Myocyte (in vitro differentiated cells): Measurements from ENCODE around the gene CABP4. TPM values are rescaled to one million over a fixed set of nuclear protein-coding genes. Genes with fewer than 3 reads are reported as not detected.
"Not testable (repeated sequence)": the region's sequence is repeated elsewhere in the genome, so short reads cannot be mapped to it uniquely, and the experiment has no call there.

Source experiments
- DNase-seq: peaks from one replicate; pipeline ENCODE4 v3.0.0-alpha.2; 2012; ENCODE audit warnings: low read depth
- total RNA-seq: library from RNA; depleted of rRNA; stranded (reverse); fragments of >200 nt; gene quantifications from 2 replicates; pipeline ENCODE4 v1.2.3, GENCODE V29; 2014

CABP4 gene
- total RNA-seq, 1 donor from 2014 or later = 1.7 TPM

DNA sequence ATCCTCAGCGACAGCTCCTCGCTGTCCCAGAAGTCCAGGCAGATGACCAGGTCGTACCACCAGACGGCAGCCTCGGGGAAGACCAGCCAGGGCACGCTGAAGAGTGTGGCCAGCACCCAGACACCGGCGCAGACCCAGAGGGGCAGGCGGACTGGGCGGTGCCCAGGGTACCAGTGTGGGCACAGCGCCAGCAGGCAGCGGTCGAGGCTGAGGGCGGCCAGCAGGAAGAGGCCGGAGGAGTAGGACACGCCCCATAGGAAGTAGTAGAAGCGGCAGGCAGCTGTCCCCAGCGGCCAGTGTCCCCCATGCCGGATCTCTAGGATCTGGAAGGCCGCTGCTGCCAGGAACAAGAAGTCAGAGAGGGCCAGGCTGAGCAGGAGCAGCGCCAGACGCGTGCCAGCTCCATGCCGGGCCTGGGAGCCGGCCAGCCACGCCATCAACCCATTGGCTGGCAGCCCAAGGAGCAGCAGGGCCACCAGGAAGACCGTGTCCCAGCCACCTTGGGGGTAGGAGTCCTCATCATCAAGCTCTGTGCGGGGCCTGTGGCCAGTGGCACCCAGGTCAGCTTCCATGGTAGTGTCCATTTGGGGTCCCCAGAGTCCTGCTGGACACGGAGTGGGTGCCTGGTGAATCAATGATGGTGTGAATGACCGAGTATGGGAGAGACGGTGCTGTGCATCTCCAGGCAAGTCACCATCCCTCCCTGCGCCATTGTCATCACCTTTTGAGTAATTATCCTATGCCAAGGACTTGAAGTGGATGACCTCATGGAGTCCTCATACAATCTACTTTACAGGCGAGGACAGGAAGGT is 2.8 kb upstream of the CABP4 start, which contains the start of gene GPR152:
Gene GPR152, minus strand, starts transcription at position 589 of the 812 bp plus-strand sequence. Its CDS starts 5 bp downstream, at position 584.
- DNase-seq = peak; percentile 60

GRCh38 chr11:67453816-67454732 is 1.1 kb upstream of the CABP4 start:
- DNase-seq = no peak

GRCh38 chr11:67456068-67456705 is 1.0 kb downstream of the CABP4 start:
- DNase-seq = no peak

GRCh38 chr11:67457453-67457852 is 2.3 kb downstream of the CABP4 start:
- no peak for DNase-seq

GRCh38 chr11:67458266-67458665 is 3.1 kb downstream of the CABP4 start:
- DNase-seq = no peak

GRCh38 chr11:67463186-67463585 is 8.0 kb downstream of the CABP4 start:
- DNase-seq = no peak

DNA sequence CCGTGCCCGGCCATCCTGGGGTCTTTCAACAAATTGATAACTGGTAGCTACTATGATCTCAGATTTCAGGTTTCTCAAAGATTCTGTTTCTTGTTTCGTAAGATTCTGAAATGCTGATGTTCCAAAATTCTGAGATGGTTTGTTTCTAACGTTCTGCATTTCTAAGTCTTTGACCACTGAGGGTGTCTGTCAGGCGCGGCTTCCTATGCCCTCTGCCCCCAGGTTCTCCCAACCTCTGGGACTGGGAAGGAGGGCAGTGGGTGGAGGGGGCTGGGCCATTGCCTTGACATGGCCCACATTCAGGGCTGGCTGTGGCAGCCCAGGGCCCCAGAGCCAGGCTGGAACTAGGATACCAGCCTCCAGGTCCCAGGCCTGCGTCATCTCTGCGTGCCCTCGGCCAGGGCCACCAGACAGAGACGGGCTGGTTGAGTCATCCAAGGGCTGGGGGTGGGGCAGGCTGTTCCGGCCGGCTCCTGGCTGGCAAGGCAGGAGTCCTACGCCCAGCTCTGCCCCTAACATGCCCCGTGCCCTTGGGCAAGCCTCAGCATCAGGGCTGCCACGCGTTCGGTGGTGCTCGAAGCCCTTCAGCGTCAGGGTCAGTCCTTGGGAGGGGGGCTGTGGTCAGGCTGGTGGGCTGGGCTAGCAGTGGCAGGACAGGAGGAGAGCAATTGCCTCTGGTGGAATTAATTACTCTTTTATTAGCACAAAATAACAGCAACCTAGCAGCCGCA is 8.7 kb downstream of the CABP4 start:
- DNase-seq = peak; percentile 69

- peak; percentile 77 for DNase-seq
Measured at GRCh38 chr11:67464411-67465188, 9.4 kb downstream of the CABP4 start.

GRCh38 chr11:67465189-67465510 is 10.0 kb downstream of the CABP4 start:
- DNase-seq = no peak

DNA sequence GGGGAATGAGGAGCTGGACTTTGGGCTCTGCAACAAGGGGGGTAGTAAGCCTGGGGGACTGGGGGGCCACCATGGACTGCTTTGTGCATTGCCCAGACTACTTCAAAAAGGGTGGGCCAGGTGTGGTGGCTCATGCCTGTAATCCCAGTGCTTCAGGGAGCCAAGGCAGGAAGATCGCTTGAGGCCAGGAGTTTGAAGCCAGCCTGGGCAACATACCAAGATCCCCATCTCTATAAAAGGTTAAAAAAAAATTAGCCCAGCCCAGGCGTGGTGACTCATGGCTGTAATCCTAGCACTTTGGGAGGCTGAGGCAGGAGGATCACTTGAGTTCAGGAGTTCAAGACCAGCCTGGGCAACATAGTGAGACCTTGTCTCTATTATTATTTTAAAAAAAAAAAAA is 10.4 kb downstream of the CABP4 start:
- DNase-seq = not testable (repeated sequence)

DNA sequence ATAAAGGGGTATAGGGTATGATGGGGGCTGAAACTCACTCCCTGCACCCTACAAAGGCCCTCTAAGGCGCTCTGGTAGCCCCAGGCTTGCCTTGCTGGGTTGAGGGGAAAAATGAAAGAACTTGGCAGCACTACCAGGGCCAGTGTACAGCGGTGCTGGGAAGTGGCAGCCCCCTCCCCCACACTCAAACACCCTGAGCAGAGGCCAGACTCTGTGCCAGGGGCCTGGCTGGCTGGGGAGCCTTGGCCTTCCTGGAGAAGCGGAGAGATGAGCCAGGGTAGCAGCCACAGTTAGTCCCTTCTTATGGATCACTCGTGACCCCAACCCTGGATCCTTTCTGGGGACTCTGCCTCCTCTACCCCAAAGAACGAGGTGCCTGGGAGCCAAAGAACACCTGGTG is 11.2 kb downstream of the CABP4 start:
- DNase-seq = no peak

DNA sequence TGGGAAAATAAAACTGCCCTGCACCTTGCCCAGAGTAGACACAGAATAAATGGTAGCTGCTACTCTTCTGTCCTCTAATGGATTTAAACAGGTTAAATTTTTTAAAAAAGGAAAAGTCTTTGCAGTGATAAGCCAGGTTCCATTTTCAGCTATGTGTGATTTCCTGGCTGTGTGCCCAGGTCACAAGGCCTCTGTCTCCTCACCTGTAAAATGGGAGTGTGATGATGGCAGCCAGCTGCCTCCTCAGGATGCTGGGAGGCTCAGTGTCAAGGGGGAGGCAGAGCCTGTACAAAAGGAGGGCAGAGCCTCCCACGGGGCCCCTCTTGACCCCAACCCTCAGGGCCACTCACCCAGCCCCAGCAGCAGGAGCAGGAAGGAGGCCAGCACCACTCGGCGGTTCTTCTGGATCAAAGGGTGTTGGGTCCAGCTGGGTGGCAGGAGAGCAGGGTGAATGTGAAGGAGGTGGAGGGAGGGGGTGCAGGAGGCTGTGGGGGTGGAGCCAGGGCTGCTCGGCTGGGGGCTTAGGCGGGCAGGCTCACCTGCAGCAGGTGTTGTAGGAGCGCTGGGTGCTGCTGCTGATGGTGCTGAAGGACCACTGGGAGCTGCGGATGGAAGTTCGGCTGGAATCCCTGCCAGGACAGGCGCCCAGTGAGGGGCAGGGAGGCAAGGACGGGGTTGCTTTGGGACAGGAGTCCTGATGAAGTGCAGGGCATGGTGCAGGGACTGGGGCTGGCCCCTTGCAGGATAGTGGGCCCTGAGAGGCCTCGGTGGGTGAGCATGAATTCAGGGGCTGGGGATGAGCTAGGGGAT is 12.0 kb downstream of the CABP4 start:
- no peak for DNase-seq

DNA sequence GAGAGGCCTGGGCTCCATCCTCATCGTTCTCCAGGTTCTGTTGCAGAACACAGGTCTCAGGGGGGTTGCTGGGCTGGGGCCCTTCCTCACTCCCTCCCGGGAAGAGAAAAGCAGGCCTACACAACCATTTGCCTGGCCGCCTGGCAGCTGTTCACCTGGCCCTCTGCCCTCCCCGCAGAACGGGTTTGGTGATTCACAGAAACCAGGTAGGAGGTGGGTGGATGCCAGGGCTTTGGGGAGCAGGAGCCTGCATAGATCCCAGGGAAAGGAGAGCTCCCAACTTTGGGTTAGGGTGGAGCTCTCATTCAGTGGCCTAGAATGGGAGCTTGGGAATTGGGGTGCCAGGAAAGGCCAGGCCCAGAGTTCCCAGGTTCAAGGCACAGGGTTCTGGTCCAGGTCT is 12.9 kb downstream of the CABP4 start:
- DNase-seq = peak; percentile 38

- no peak for DNase-seq
Measured at GRCh38 chr11:67468456-67468758, 13.3 kb downstream of the CABP4 start.

DNA sequence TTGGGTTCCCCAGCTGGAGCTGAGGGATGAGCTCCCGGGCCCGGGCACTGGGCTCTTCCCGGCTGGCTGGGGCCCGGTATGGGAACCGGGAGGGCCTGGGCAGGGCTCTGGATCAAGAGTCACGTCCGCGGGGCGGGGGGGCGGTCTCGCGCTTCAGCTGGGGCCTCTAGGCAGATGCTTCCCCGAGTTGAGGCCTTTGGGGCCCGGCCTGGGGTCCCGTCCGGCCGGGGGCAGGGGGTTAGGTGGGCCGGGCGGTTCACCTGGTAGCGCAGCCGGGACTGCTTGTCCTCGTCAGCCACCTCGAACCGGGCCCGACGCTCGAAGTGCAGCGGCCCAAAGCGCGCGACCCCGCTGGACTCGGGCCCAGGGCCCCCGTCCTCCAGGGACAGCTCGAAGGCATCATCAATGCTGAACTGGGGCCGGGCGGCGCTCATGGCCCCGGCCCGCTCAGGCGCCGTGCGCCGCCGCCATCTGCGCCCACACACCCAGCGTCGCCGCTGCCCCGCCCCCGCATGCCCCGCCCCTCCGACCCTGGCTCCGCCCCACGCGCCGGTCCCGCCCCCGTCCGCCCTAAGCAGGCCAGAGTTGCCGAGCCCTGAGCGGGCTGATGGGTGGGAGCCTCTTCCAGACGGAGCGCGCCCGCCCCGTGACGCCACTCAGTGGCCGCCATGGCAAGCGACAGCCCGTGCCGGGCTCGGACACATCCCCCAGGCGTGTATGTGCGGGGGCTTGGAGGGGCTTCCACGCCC is 13.8 kb downstream of the CABP4 start, which contains the start of gene TMEM134:
Gene TMEM134, minus strand, starts transcription at position 493 of the 749 bp plus-strand sequence. Its CDS starts 59 bp downstream, at position 434.
- peak; percentile 93 for DNase-seq

GRCh38 chr11:67469508-67469811 is 14.3 kb downstream of the CABP4 start:
- no peak for DNase-seq

DNA sequence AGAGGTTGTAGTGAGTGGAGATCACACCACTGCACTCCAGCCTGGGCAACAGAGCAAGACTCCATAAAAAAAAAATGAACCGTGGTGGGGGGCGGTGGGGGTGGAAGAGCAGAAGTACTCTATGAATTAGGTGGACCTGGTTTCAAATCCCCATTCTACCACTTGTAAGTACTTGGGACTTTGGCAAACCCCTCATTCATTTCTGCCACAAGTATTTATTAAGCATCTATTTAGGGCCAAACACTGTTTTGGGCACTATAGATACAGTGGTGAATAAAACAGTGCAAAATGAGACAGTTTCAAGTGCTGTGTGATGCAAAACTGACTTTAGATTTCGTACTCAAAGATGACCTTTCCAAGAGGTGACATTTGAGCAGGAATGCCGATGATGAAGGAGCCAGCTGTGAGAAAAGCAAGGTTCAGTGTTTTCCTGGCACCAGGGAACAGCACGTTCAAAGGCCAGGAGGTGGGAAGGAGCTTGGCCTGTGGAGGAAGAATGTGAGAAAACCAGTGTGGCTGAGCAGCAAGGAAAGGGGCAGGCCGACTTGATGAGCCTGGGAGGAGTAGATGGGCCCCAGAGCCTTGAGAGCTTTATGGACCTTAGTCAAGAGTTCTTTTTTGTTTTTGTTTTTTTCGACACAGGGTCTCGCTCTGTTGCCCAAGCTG is 15.3 kb downstream of the CABP4 start:
- no peak for DNase-seq

DNA sequence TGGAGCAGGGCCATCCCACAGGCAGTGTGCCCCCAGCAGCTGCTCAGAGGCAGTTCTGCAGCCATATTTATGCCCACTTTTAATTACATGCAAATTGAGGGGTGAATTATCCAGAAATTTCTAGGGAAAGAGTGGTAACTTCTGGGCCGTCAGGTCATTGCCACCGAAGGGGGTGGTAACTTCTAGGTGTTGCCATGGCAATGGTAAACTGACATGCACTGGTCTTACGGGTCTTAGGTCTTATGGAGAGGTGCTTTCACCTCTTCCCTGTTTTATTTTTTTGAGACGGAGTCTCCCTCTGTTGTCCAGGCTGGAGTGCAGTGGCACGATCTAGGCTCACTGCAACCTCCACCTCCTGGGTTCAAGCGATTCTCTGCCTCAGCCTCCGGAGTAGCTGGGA is 17.7 kb downstream of the CABP4 start:
- DNase-seq = no peak
